Activated CD8-positive, alpha-beta memory T cell treated with anti-CD3 and anti-CD28 coated beads, Interleukin-2, amount 50 U/mL, for 48 hours (primary cell): Measurements from ENCODE around the gene PLPP6.

Source experiments
- DNase-seq: peaks from one replicate; pipeline ENCODE4 v3.0.0-alpha.2; 2020

Gene PLPP6

DNA sequence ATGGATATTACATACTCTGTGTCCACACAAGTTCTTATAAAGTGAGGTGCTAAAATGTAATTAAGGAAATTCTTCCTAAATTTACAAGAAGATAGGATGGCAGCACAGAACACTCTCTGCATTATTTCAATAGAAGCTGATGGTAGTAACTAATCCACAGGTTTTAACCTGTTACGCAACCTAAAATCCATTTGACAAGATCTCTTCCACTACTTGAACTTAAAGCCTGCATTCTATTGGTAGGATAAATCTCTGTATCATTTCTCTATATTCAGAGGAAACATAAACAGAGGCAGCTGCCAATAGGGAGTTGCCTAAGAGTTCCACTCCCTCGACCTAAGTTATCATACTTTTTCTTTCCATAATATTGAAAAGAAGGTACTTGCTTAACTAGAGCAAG, 38.8 kb downstream of the PLPP6 start:
- DNase-seq = no peak

GRCh38 chr9:4701526-4701925, 39.4 kb downstream of the PLPP6 start:
- DNase-seq = no peak

- DNase-seq = no peak
Observed at GRCh38 chr9:4704129-4704528, 42.0 kb downstream of the PLPP6 start.

- DNase-seq = no peak
Observed at GRCh38 chr9:4706021-4706420, 43.9 kb downstream of the PLPP6 start.

- no peak for DNase-seq
Observed at GRCh38 chr9:4706971-4707622, 45.0 kb downstream of the PLPP6 start.

DNA sequence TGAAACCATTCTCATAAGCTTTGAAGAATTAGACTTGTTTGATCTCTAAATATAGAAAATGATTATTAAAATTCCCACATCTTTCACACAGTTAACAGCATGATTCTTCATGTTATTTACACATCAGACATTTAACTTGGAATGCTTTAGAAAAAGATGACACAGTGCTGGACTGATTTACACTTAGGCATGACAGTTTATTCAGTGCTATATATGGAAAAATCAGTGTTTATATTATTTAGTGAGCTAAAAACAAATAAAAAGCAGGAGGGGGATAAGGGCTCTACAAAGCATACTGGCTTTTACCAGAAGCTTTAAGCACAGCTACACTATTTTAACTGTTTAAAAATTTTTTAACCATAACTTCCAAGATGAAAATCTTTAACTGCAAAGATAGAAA, 47.3 kb downstream of the PLPP6 start:
- no peak for DNase-seq

DNA sequence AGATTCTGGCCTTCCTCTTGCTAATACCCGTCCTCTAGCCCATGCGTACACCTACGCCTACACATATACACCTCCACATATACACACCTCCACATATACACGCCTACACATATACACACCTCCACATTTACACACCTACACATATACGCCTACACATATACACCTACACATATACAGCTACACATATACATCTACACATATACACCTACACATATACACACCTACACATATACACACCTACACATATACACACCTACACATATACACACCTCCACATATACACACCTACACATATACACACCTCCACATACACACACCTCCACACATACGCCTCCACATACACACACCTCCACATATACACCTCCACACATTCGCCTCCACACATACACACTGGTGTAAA, 51.8 kb downstream of the PLPP6 start:
- DNase-seq = no peak

- no peak for DNase-seq
Observed at GRCh38 chr9:4714266-4715016, 52.3 kb downstream of the PLPP6 start.
